GM19238 (cell line): Measurements from ENCODE around the gene SLC7A9.

Experiments
- DNase-seq: peaks from one replicate; pipeline ENCODE4 v3.0.0; 2011; ENCODE audit warnings: low spot score; ENCODE audit not compliant: insufficient read length

Gene SLC7A9

GRCh38 chr19:32828643-32829344 lies 40.8 kb downstream of the SLC7A9 start:
- no peak for DNase-seq

- DNase-seq: no peak
Measured at GRCh38 chr19:32828139-32828538, 41.4 kb downstream of the SLC7A9 start.

GRCh38 chr19:32824916-32825608 lies 44.5 kb downstream of the SLC7A9 start:
- no peak for DNase-seq

GRCh38 chr19:32824191-32824751 lies 45.3 kb downstream of the SLC7A9 start:
- DNase-seq: no peak

GRCh38 chr19:32823747-32824102 lies 45.8 kb downstream of the SLC7A9 start:
- DNase-seq: no peak

GRCh38 chr19:32822916-32823746 lies 46.4 kb downstream of the SLC7A9 start:
- DNase-seq: no peak

GRCh38 chr19:32819419-32820400 lies 49.9 kb downstream of the SLC7A9 start:
- no peak for DNase-seq

- DNase-seq: no peak
Measured at GRCh38 chr19:32818536-32818935, 51.0 kb downstream of the SLC7A9 start.

- no peak for DNase-seq
Measured at GRCh38 chr19:32817569-32818476, 51.7 kb downstream of the SLC7A9 start.

GRCh38 chr19:32816555-32817099 lies 52.9 kb downstream of the SLC7A9 start:
- DNase-seq: no peak

- DNase-seq: no peak
Measured at GRCh38 chr19:32814624-32815023, 54.9 kb downstream of the SLC7A9 start.

GRCh38 chr19:32813862-32814425 lies 55.6 kb downstream of the SLC7A9 start:
- DNase-seq: no peak

- no peak for DNase-seq
Measured at GRCh38 chr19:32812571-32812970, 57.0 kb downstream of the SLC7A9 start.

GRCh38 chr19:32812036-32812435 lies 57.5 kb downstream of the SLC7A9 start:
- DNase-seq: no peak

GRCh38 chr19:32811151-32811550 lies 58.4 kb downstream of the SLC7A9 start:
- DNase-seq: no peak

GRCh38 chr19:32810452-32810851 lies 59.1 kb downstream of the SLC7A9 start:
- DNase-seq: no peak

- DNase-seq: no peak
Measured at GRCh38 chr19:32809754-32810153, 59.8 kb downstream of the SLC7A9 start.

GRCh38 chr19:32809254-32809653 lies 60.3 kb downstream of the SLC7A9 start:
- no peak for DNase-seq

GRCh38 chr19:32808236-32808635 lies 61.3 kb downstream of the SLC7A9 start:
- DNase-seq: no peak
